Effector memory CD4-positive, alpha-beta T cell (primary cell): ENCODE results near the gene PSMD9.

ENCODE experiments used
- DNase-seq, 3 donors: peaks; one replicate each; pipeline ENCODE4 v3.0.0-alpha.2; 2020
- H3K27ac ChIP-seq: 2 replicates; pipeline ENCODE4 v1.7.0; 2013; ENCODE audit warnings: mild to moderate bottlenecking, low read length, moderate library complexity; ENCODE audit not compliant: insufficient read depth, poor library complexity, severe bottlenecking
- H3K27me3 ChIP-seq: replicated peaks from 2 replicates; pipeline ENCODE4 v1.7.0; 2013; ENCODE audit warnings: mild to moderate bottlenecking, low read length; ENCODE audit not compliant: insufficient read depth, control insufficient read depth, poor library complexity, severe bottlenecking
- H3K36me3 ChIP-seq: 2 replicates; pipeline ENCODE4 v1.7.0; 2013; ENCODE audit warnings: mild to moderate bottlenecking, low read length, moderate library complexity; ENCODE audit not compliant: control insufficient read depth, insufficient read depth
- H3K4me1 ChIP-seq: 2 replicates; pipeline ENCODE4 v1.7.0; 2013; ENCODE audit warnings: low read length, mild to moderate bottlenecking; ENCODE audit not compliant: control insufficient read depth, insufficient read depth, poor library complexity, severe bottlenecking
- H3K4me3 ChIP-seq: 2 replicates; pipeline ENCODE4 v1.7.0; 2013; ENCODE audit warnings: low read length, low read depth, mild to moderate bottlenecking; ENCODE audit not compliant: insufficient read depth, poor library complexity, severe bottlenecking
- H3K9me3 ChIP-seq: 2 replicates; pipeline ENCODE4 v1.7.0; 2013; ENCODE audit warnings: mild to moderate bottlenecking, low read length, moderate library complexity; ENCODE audit not compliant: control insufficient read depth

The PSMD9 gene

DNA sequence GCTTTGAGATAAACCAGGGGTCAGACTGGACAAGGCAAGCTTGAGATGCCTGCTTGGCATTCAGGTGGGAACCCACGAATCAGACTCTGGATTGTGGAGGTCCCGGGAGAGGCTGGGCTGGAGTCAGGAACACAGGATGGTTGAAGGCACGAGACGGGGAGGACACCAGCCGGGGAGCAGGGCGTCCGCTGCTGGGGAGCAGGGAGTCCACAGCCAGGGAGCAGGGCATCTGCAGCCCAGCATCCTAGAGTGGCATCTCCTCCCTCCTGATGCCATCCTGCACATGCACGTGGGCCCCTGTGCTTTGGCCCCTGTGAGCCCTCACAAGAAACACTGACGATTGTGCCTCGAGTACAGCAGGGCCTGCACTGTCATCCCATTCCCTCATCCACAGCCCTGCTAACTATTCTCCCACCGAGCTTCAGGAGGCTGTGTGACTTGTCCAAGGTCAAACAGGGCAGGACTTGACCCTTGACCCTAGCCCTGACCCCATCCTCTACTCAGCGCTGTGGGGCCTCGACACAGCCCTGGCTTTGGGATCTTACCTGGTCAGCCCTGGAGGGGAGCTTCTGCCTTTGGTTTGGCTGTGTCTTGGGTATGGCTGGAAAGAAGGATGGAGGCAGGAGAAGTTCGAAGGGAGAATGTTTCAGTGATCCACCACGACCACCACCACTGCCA is 74.9 kb downstream of the PSMD9 start:
- no peak for DNase-seq
- Histone ChIP-seq H3K9me3 (no peaks in the 10 kb centered on the region), H3K27me3 (no peaks in the 10 kb centered on the region), H3K27ac (no peak overlapping the region), H3K4me1 (no peaks in the 10 kb centered on the region), H3K36me3 (no peaks in the 10 kb centered on the region), H3K4me3 (no peak overlapping the region)

DNA sequence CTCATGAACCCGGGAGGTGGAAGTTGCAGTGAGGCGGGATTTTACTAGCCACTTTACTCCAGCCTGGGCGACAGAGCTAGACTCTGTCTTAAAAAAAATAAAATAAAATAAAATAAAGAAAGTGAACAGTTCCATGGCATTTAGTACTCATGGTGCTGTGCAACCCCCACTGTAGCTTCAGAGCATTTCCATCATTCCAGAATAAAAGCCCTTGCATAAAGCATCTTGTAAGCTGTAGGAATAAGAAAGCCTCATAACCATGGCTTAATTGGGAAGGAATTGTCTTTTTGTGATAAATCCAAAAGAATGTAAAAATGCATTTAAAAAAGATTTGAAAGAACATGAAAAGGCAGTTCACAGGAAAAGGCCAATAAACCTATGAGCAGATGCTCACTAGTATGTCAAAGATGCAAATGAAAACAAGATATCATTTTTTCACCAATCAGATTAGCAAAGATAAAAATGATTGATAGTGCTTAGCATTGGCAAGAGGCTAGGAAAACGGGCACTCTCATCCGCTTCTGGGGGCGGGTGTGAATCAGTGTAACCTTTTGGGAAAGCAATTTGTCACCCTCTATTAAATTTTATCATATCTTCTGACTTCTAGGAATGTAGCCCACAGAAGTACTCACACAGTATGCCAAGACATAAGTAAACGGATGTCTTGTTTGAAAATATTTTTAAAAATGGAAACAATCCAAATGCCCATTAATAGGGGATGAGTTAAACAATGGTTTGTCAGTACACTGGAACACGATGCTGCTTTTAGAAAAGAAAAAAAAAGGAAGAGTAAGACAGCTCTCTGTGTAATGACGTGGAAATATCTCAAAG is 76.4 kb downstream of the PSMD9 start:
- Histone ChIP-seq H3K4me3 (no peak overlapping the region), H3K27ac (no peak overlapping the region), H3K36me3 (no peaks in the 10 kb centered on the region), H3K9me3 (no peaks in the 10 kb centered on the region), H3K27me3 (no peaks in the 10 kb centered on the region), H3K4me1 (no peaks in the 10 kb centered on the region)
- no peak for DNase-seq

GRCh38 chr12:121966959-121967358 is 78.4 kb downstream of the PSMD9 start:
- no peaks in the 10 kb centered on the region for H3K9me3 ChIP-seq
- H3K27me3 ChIP-seq: no peaks in the 10 kb centered on the region
- H3K27ac ChIP-seq: no peak overlapping the region
- no peaks in the 10 kb centered on the region for H3K36me3 ChIP-seq
- no peak for DNase-seq
- H3K4me1 ChIP-seq: no peaks in the 10 kb centered on the region
- H3K4me3 ChIP-seq: no peak overlapping the region
